Stimulated activated CD8-positive, alpha-beta memory T cell treated with anti-CD3 and anti-CD28 coated beads, Interleukin-4, amount 100 ng/mL, for 24 hours (primary cell): ENCODE measurements around the gene MELTF.

ENCODE experiments used
- DNase-seq: peaks from one replicate; pipeline ENCODE4 v3.0.0-alpha.2; 2020; ENCODE audit warnings: low read depth

MELTF gene

DNA sequence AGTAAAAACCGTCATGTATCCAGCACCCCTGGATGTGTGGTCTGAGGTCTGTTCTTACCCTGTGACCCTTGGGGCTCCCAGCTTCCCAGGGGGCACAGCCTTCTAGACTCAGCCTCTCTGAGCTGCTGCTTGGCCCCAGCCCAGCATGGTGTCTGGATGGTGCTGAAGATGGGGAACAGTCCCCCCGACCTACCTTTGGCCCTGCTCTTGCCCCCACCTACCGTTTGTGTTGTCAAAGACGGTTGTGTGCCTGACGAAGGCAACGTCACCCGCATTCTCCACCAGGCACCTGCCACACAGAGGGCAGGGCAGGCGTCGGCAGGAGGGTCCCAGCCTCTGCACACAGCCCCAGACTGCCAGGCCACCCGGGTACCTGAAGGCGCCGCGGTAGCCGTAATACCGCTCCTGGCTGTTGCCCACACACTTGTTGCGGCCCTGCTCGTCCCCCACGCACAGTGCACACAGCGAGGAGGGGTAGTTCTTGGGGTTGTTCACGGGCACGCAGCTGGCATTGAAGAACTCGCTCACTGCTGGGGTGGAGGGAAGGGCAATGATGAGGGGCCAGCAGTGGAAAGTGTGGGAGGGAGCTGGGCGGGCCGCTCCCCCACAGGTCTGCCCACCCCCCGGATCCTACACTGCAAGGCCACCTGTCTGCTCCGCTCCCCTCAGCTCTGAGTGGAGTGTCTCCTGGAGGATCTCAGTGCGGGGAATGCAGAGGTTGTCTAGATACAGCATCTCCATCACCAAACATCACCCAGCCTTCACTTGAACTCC, 21.0 kb downstream of the MELTF start:
- no peak for DNase-seq

DNA sequence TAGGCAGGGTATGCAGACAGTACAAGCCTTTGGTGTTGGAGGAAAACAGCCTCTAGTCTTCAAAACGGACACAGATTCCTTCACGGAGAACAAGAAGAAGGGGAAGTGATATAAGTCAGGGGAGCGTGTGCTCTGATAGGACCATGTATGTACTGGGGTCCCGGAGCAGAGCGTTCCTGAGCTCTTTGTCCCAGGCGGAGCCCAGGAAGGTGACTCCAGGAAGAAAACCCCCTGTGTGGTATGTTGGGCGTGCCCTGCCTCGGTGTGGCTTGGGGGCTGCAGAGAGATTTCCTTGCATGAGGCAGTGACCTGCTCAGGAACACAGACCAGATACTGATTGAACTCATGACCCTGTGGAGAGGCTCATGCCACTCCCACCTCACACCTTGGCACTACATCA, 21.7 kb downstream of the MELTF start:
- no peak for DNase-seq

DNA sequence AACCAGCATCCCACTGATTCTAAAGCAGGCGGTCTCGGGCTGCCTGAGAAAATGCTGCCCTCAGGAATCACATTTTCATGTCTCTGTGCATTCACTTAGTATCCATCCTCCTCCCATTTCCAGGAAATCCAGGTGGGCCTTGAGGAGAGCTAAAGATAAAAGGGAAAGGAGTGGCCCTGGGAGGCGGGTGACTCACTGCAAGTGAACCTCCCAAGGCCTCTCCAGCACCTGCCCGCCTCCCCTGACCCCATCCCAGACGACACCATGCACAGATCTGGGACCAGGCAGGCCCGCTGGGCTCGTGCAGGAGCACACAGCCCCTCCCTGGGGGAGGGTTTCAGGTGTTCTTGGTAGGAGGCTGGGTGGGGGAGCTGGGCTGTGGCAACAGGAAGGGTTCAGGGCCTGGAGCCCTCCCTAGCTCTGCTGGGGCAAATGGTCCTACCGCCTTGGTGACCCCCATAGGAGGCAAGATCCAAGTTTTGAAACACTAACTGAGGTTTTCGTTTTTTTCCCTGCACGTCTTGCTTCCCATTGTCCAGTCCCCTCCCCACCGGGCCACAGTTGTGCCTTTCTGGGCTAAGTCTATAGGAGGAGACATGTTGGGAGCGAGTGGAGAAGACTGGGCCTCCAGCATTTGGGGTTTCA, 22.2 kb downstream of the MELTF start:
- no peak for DNase-seq

- no peak for DNase-seq
Measured at GRCh38 chr3:197006860-197007259, 22.8 kb downstream of the MELTF start.

DNA sequence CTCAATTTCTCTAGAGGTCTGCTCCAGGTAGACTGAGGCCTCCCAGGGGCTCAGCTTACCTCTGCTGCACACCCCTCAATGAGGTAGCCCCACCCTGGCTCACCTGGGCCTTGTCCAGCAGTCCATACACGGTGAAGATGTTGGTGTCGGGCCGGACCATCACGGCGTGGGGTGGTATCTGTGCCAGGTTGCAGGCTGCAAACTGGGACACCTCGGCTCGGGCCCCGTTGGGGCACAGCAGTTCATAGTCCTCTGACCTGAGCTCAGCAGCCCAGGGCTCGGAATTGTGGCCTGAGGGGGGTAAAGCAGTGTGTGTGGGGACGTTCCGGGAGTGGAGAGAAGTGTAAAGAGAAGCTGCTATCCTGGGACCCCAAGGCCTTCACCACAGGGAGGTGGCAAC, 23.2 kb downstream of the MELTF start:
- no peak for DNase-seq

- no peak for DNase-seq
Measured at GRCh38 chr3:197003461-197004385, 25.9 kb downstream of the MELTF start.

GRCh38 chr3:197002701-197003454, 26.7 kb downstream of the MELTF start:
- DNase-seq = peak; percentile 70

DNA sequence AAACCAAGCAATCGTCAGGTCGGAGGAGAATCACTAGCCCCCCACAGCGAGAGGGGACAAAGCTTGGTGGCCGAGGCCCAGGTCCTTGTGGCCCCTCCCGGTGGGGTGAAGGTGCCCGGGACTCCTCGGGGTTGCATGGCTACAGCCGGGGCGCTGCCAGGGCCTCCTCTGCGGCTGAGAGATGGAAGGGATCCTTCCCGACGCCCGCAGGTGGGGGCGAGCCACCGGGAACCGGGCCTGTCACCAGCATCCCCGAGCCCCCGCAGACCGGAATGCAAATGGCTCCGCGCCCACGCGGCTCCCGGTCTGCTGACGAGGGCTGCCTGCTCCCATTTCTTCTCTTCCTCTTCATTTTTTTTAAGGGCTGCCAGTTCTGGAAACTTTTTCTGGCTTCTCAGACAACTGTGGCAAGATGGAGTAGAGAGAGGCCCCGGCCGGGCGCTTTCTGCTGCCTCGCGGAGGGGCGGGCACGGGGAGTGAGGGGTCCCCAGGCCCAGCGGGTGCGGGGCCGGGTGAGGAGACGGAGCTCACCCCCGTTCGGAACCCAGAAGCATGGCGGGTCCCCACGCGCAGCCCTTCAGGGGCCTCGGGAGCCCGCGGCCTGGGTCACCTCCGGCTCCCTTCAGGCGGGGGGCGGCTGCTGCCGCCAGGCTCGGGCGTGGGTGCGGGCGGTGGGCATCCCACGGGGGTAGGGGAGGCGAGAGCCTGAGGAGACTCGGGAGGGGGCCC, 27.5 kb downstream of the MELTF start:
- DNase-seq = no peak

- DNase-seq = no peak
Measured at GRCh38 chr3:197001106-197001971, 28.3 kb downstream of the MELTF start.

DNA sequence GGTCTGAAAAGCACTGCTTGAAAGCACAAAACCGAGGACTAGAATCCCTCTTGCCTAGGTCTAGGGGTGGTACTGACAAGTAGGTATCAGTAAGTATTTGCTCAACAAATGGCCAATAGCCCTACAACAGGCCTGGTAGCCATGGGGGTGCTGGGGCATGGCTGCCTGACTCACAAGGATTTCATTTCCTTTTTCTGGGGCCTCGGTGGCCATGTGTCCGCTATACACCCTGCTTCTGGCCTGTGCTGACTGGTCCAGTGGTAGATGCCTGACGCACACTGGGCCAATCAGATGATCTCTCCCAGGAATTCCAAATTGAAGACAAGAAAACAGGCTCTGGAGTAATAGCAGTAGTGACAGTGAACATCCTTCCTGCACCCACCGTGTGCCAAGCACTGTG, 29.4 kb downstream of the MELTF start:
- DNase-seq = no peak

DNA sequence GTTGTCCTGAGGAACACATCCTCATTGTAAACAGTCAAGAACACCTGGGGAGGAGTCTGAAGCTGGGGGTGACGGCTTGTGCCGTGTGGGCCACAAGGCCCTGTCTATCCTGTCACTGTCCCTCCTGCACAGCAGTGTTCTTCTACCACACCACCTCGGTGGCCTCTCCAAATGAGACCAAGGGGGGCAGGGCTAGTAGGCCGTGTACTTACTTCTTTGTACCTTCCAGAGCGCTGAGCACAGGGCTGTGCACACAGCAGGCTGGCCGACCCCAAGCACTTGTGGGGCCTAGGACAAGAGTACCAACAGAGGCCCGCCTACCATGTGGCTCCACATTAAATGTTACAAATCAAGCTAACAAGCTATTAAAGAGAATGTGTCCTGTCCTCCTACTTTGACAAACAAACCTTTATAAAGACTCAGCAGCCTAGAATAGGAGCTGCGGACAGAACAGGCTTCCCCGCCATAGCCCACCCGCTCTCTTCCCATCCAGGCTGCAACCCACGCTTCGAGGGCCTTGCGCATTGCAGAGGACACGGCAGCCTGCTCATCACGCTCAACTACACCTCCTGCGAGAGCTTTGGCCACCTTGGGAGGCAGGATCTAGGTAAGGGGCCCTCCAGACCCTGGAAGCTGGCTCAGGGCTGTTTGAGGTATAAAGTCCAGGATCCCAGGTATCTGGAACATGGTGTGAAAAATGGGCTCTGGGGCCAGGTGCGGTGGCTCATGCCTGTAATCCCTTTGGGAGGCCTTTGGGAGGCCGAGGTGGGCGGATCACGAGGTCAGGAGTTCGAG, 30.5 kb downstream of the MELTF start:
- DNase-seq = no peak

- DNase-seq = no peak
Measured at GRCh38 chr3:196997311-196997710, 32.3 kb downstream of the MELTF start.

GRCh38 chr3:196996454-196997265, 33.0 kb downstream of the MELTF start:
- DNase-seq = no peak

GRCh38 chr3:196995646-196996355, 33.8 kb downstream of the MELTF start:
- no peak for DNase-seq

- DNase-seq = no peak
Measured at GRCh38 chr3:196995027-196995426, 34.6 kb downstream of the MELTF start.

- no peak for DNase-seq
Measured at GRCh38 chr3:196994056-196994455, 35.6 kb downstream of the MELTF start.

- DNase-seq = no peak
Measured at GRCh38 chr3:196992461-196993065, 37.1 kb downstream of the MELTF start.
